ENCODE data around the gene CPEB1.

Gene CPEB1

DNA sequence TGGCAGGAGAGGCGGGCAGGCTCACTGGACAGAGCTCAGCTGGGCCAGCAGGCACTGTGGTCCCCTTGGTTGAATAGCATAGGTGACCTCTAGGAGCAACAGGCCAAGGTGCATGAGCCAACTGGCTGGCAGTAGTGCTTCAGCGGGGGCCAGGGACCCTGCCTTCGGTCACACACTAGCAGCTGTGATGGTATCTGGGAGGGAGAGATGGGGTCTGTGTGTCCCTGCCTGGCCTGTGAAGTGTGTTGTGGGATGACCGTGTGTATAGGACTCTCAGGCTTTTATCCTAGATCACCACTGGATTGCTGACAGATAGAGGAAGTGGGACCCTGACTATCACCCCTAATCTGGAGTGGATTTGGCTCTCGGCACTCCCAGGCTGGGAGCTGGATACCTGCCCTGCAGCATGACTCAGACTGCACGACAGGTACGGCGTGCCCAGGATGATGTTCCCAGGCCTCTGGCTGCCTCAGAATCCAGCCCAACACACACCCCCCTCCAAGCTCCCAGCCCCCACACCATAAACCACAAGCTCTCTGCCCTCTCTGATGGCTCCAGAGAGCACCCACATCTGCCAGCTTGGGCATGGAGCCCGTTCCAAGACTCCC, 114.7 kb downstream of the CPEB1 start:
- no peaks in the 10 kb centered on the region for H3K27me3 ChIP-seq (ENCODE audit: insufficient read depth, poor library complexity, severe bottlenecking)
- no peak overlapping the region for H3K27ac ChIP-seq (replicated peaks)
- H3K4me3 ChIP-seq (replicated peaks; ENCODE audit: insufficient read depth, low read length), result no peak overlapping the region
- DNase-seq (ENCODE audit: low read depth in 1 of 2, low spot score in 1 of 2), result no peak
- TF ChIP-seq, protein P1, sequence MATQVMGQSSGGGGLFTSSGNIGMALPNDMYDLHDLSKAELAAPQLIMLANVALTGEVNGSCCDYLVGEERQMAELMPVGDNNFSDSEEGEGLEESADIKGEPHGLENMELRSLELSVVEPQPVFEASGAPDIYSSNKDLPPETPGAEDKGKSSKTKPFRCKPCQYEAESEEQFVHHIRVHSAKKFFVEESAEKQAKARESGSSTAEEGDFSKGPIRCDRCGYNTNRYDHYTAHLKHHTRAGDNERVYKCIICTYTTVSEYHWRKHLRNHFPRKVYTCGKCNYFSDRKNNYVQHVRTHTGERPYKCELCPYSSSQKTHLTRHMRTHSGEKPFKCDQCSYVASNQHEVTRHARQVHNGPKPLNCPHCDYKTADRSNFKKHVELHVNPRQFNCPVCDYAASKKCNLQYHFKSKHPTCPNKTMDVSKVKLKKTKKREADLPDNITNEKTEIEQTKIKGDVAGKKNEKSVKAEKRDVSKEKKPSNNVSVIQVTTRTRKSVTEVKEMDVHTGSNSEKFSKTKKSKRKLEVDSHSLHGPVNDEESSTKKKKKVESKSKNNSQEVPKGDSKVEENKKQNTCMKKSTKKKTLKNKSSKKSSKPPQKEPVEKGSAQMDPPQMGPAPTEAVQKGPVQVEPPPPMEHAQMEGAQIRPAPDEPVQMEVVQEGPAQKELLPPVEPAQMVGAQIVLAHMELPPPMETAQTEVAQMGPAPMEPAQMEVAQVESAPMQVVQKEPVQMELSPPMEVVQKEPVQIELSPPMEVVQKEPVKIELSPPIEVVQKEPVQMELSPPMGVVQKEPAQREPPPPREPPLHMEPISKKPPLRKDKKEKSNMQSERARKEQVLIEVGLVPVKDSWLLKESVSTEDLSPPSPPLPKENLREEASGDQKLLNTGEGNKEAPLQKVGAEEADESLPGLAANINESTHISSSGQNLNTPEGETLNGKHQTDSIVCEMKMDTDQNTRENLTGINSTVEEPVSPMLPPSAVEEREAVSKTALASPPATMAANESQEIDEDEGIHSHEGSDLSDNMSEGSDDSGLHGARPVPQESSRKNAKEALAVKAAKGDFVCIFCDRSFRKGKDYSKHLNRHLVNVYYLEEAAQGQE (IDR thresholded peaks at IDR 0.05; ENCODE audit: insufficient replicate concordance, low read depth), result no peak

DNA sequence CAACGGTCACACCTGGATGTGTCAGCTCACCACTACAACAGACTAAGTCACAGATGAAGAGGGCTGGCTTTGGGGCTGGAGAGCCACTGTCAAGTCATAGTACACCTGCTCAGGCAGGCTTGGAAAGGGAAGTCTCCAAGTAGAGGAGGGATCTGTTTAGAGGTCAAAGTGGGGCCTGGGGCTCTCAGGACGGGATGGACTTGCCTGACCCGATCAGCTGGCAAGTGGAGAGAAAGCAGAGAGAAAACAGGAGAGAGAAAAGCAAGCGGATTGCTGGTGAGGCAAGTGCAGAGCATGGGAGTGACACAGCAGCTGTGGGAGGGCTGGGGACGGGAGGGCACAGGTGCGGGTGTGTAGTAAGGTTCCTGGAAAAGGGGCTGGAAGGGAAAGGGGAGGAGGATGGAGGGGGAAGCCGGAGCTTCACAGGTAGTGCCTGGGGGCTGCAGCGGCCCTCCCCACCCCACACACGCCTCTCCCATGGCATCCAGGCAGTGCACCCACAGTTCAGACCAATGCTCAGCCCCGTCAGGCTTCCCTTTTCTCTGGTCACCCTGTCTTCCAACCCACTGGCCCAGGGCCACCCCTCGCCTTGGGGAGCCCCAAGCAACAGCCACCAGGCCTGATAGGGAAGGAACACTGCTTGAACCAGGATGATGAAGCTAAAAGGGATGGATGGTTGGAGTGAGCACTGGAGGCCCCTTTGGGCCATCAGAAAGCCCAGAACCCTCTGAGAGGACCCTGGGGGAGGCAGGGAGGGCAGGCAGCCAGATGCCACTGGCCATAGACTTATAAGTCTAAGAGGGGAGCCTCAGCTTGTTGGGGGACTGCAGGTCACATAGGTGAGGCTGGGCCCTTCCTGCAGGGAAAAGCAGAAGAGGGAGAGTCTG, 115.4 kb downstream of the CPEB1 start:
- Histone ChIP-seq H3K27me3 (ENCODE audit: insufficient read depth, poor library complexity, severe bottlenecking) (no peaks in the 10 kb centered on the region), H3K27ac (replicated peaks) (no peak overlapping the region), H3K4me3 (replicated peaks; ENCODE audit: insufficient read depth, low read length) (no peak overlapping the region)
- TF ChIP-seq SPI1 (IDR thresholded peaks at IDR 0.05; ENCODE audit: borderline replicate concordance, low read depth), result no peak
- TF ChIP-seq, protein P2, sequence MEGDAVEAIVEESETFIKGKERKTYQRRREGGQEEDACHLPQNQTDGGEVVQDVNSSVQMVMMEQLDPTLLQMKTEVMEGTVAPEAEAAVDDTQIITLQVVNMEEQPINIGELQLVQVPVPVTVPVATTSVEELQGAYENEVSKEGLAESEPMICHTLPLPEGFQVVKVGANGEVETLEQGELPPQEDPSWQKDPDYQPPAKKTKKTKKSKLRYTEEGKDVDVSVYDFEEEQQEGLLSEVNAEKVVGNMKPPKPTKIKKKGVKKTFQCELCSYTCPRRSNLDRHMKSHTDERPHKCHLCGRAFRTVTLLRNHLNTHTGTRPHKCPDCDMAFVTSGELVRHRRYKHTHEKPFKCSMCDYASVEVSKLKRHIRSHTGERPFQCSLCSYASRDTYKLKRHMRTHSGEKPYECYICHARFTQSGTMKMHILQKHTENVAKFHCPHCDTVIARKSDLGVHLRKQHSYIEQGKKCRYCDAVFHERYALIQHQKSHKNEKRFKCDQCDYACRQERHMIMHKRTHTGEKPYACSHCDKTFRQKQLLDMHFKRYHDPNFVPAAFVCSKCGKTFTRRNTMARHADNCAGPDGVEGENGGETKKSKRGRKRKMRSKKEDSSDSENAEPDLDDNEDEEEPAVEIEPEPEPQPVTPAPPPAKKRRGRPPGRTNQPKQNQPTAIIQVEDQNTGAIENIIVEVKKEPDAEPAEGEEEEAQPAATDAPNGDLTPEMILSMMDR (IDR thresholded peaks at IDR 0.05; ENCODE audit: insufficient read depth, low read length), result no peak
- TF ChIP-seq GABPA (IDR thresholded peaks at IDR 0.05; ENCODE audit: low read depth), result no peak
- TF ChIP-seq POLR2AphosphoS5 (IDR thresholded peaks at IDR 0.05; ENCODE audit: low read depth), result no peak
- TF ChIP-seq, protein P1 (IDR thresholded peaks at IDR 0.05; ENCODE audit: insufficient replicate concordance, low read depth), result no peak
- DNase-seq (ENCODE audit: low read depth in 1 of 2, low spot score in 1 of 2), result no peak

DNA sequence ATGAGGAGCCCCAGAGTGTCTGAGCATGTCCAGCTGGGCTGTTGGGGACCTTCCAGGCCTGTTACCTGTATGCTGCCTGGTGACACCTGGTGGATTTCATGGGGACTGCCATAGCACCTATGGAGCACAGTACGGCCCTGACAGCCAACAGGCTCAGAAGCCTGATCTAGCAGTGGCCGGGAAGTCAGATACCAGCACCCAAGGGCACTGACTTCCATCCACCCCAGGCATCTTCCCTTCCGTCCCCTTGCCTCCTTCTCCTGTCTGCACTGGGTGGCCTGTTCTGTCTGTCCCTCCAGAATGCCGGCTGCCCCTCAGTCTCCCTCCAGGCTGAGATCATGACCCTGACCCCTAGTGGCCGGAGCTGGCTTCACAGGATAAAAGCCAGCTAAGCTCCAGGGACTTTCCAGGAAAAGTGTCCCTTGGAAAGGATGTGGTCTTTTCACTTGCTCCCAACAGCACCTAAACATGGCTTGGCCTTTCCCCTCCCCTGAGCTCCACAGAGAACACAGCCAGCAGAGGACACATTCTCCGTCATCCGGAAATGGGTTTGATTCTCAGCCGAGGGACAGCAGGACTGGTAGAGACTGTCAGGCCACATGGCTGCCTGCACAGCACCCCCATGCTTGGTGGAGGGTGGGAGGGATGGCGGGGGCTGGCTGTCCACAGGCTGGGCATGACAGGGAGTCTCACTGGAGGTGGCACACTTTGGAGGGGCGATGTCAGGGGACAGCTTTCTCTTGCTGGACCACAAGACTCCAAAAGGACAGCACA, 116.4 kb downstream of the CPEB1 start:
- no peaks in the 10 kb centered on the region for H3K27me3 ChIP-seq (ENCODE audit: insufficient read depth, poor library complexity, severe bottlenecking)
- DNase-seq (ENCODE audit: low read depth in 1 of 2, low spot score in 1 of 2), result peak in 1 of 2 experiments; percentile 69
- TF ChIP-seq, protein P2 (IDR thresholded peaks at IDR 0.05; ENCODE audit: insufficient read depth, low read length), result peak; percentile 50
- TF ChIP-seq, protein P1 (IDR thresholded peaks at IDR 0.05; ENCODE audit: insufficient replicate concordance, low read depth), result no peak
- H3K27ac ChIP-seq (replicated peaks), result no peak overlapping the region
- no peak overlapping the region; the same call in 1 of the 2 replicates for H3K4me3 ChIP-seq (replicated peaks; ENCODE audit: insufficient read depth, low read length)

Data from HL-60 (cell line).